Measurements from ENCODE around the gene TMEM192.
"Not testable (repeated sequence)": the region's sequence is repeated elsewhere in the genome, so short reads cannot be mapped to it uniquely, and the experiment has no call there.

Gene TMEM192

DNA sequence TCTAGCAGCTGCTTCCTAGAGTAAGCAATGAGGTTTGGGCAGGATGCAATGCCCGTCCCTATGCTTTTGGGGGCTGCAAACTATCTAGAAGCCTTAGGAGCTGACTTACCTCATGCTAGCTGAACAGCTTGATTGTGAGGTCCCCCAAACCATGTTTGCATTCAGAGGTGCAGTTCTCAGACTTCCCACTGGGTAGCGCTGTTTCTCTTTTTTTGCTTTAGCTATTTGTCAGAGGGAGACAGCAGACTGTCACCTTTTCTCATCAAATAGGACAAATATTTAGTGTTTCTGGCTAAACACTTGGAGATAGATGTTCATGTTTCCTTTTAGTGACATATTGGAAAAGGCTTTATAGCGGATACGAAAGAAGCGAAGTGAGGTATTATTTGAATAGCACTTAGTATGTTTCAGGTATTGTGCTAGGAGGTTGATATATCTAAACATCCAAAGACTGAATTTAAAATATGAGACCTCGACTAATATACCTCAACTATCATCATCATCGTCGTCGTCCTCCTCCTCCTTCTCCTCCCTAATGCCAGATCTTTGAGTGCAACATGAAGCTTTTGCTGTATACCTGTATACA is 18.7 kb upstream of the TMEM192 start:
- Histone ChIP-seq H3K79me2 (ENCODE audit: insufficient read depth, low read length) (no peaks in the 10 kb centered on the region), H3K27me3 (ENCODE audit: insufficient read depth, low read length, poor library complexity) (peaks cover 4% of the 10 kb centered on the region), H3K9me3 (ENCODE audit: insufficient read depth, low read length, severe bottlenecking) (no peaks in the 10 kb centered on the region), H3K4me3 (ENCODE audit: low read depth in 1 of 2, low read length in 2 of 2) (no peak overlapping the region), H4K20me1 (ENCODE audit: insufficient read depth, low read length) (no peaks in the 10 kb centered on the region), H3K9ac (ENCODE audit: low read depth, low read length) (no peak overlapping the region), H3K36me3 (ENCODE audit: insufficient read depth, low read length) (no peaks in the 10 kb centered on the region), H3K27ac (ENCODE audit: low read length) (no peak overlapping the region), H3K4me2 (ENCODE audit: insufficient read depth, low read length) (no peak overlapping the region), H2AFZ (ENCODE audit: low read depth, low read length) (no peak overlapping the region), H3K4me1 (ENCODE audit: insufficient read depth, low read length) (no peaks in the 10 kb centered on the region)
- DNase-seq (peak; percentile 73), ATAC-seq (ENCODE audit: insufficient read depth, low read depth) (peak; percentile 86)
- TF ChIP-seq CTCF (IDR thresholded peaks at IDR 0.05; ENCODE audit: borderline replicate concordance, extremely low read depth, low read length, poor library complexity, severe bottlenecking) = peak; percentile 98
- TF ChIP-seq EZH2 (IDR thresholded peaks at IDR 0.05; ENCODE audit: borderline replicate concordance, low read depth, low read length, severe bottlenecking) = no peak

DNA sequence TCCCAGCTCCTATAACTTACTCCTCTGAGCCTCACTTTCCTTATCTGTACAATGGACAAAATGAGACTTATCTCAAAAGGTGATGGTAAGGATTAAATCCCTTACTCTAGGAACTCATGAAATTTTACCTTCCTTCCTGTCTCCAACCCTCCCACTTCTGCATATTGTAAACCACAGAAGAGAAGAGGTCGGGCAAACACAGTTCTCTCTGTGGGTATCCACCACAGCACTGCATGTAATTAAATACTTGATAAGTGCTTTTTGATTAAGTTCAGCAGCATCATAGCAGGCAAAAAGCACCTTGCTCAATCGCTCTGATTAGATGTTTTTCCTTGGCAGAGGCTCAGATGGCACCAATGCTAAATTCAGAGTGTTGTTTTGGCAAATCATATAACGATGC is 17.3 kb upstream of the TMEM192 start:
- no peak overlapping the region for H3K4me2 ChIP-seq (ENCODE audit: insufficient read depth, low read length)
- H4K20me1 ChIP-seq (ENCODE audit: insufficient read depth, low read length) = no peaks in the 10 kb centered on the region
- H3K36me3 ChIP-seq (ENCODE audit: insufficient read depth, low read length) = no peaks in the 10 kb centered on the region
- no peak overlapping the region for H3K9ac ChIP-seq (ENCODE audit: low read depth, low read length)
- no peak for ATAC-seq (ENCODE audit: insufficient read depth, low read depth)
- H3K79me2 ChIP-seq (ENCODE audit: insufficient read depth, low read length) = no peaks in the 10 kb centered on the region
- H3K9me3 ChIP-seq (ENCODE audit: insufficient read depth, low read length, severe bottlenecking) = no peaks in the 10 kb centered on the region
- no peak for DNase-seq
- H3K27me3 ChIP-seq (ENCODE audit: insufficient read depth, low read length, poor library complexity) = peaks cover 4% of the 10 kb centered on the region
- H2AFZ ChIP-seq (ENCODE audit: low read depth, low read length) = no peak overlapping the region
- TF ChIP-seq CTCF (IDR thresholded peaks at IDR 0.05; ENCODE audit: borderline replicate concordance, extremely low read depth, low read length, poor library complexity, severe bottlenecking) = no peak
- no peak for TF ChIP-seq EZH2 (IDR thresholded peaks at IDR 0.05; ENCODE audit: borderline replicate concordance, low read depth, low read length, severe bottlenecking)
- H3K4me3 ChIP-seq (ENCODE audit: low read depth in 1 of 2, low read length in 2 of 2) = no peak overlapping the region
- H3K27ac ChIP-seq (ENCODE audit: low read length) = no peak overlapping the region
- H3K4me1 ChIP-seq (ENCODE audit: insufficient read depth, low read length) = no peaks in the 10 kb centered on the region

DNA sequence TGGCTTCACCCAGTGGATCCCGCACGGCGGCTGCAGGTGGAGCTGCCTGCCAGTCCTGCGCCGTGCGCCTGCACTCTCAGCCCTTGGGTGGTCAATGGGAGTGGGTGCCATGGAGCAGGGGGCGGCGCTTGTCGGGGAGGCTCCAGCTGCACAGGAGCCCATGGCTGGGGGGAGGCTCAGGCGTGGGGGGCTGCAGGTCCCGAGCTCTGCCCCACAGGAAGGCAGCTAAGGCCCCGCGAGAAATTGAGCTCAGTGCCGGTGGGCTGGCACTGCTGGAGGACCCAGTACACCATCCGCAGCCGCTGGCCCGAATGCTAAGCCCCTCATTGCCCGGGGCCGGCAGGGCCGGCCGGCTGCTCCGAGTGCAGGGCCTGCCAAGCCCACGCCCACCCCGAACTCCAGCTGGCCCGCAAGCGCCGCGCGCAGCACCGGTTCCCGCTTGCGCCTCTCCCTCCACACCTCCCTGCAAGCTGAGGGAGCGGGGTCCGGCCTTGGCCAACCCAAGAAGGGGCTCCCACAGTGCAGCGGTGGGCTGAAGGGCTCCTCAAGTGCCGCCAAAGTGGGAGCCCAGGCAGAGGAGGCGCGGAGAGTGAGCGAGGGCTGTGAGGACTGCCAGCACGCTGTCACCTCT is 13.3 kb upstream of the TMEM192 start:
- H3K79me2 ChIP-seq (ENCODE audit: insufficient read depth, low read length); H4K20me1 ChIP-seq (ENCODE audit: insufficient read depth, low read length); H2AFZ ChIP-seq (ENCODE audit: low read depth, low read length); H3K27ac ChIP-seq (ENCODE audit: low read length); H3K27me3 ChIP-seq (ENCODE audit: insufficient read depth, low read length, poor library complexity); H3K36me3 ChIP-seq (ENCODE audit: insufficient read depth, low read length); H3K9ac ChIP-seq (ENCODE audit: low read depth, low read length); H3K4me3 ChIP-seq (ENCODE audit: low read depth in 1 of 2, low read length in 2 of 2); H3K4me2 ChIP-seq (ENCODE audit: insufficient read depth, low read length); ATAC-seq (ENCODE audit: insufficient read depth, low read depth); DNase-seq; H3K9me3 ChIP-seq (ENCODE audit: insufficient read depth, low read length, severe bottlenecking); H3K4me1 ChIP-seq (ENCODE audit: insufficient read depth, low read length): not testable (repeated sequence)

DNA sequence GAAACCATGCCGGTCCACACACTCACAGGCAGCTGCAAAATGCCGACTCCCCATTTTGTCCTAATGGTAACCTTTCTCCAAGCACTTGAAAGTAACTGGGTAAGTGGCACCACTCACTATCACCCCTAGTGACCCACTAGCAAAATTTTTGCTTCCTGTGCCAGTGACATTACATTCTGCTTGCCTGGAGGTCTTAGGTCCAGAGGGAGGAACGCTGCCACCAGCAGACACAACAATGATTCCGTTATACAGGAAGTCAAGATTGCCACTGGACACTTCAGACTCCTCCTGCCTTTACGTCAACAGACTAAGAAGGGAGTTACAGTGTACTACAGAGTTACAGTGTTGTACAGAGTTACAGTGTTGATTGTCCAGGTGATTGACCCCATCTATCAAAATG is 11.8 kb upstream of the TMEM192 start:
- no peak overlapping the region for H3K27ac ChIP-seq (ENCODE audit: low read length)
- H4K20me1 ChIP-seq (ENCODE audit: insufficient read depth, low read length) = no peaks in the 10 kb centered on the region
- no peak overlapping the region for H3K9ac ChIP-seq (ENCODE audit: low read depth, low read length)
- H3K36me3 ChIP-seq (ENCODE audit: insufficient read depth, low read length) = no peaks in the 10 kb centered on the region
- no peak overlapping the region for H3K4me2 ChIP-seq (ENCODE audit: insufficient read depth, low read length)
- no peak for TF ChIP-seq CTCF (IDR thresholded peaks at IDR 0.05; ENCODE audit: borderline replicate concordance, extremely low read depth, low read length, poor library complexity, severe bottlenecking)
- TF ChIP-seq EZH2 (IDR thresholded peaks at IDR 0.05; ENCODE audit: borderline replicate concordance, low read depth, low read length, severe bottlenecking) = no peak
- no peak for DNase-seq
- no peaks in the 10 kb centered on the region for H3K4me1 ChIP-seq (ENCODE audit: insufficient read depth, low read length)
- H3K27me3 ChIP-seq (ENCODE audit: insufficient read depth, low read length, poor library complexity) = no peaks in the 10 kb centered on the region
- no peak overlapping the region for H3K4me3 ChIP-seq (ENCODE audit: low read depth in 1 of 2, low read length in 2 of 2)
- no peak for ATAC-seq (ENCODE audit: insufficient read depth, low read depth)
- H3K9me3 ChIP-seq (ENCODE audit: insufficient read depth, low read length, severe bottlenecking) = no peaks in the 10 kb centered on the region
- no peaks in the 10 kb centered on the region for H3K79me2 ChIP-seq (ENCODE audit: insufficient read depth, low read length)
- no peak overlapping the region for H2AFZ ChIP-seq (ENCODE audit: low read depth, low read length)
